ENCODE results near the gene ZNF512B.

The ZNF512B gene

DNA sequence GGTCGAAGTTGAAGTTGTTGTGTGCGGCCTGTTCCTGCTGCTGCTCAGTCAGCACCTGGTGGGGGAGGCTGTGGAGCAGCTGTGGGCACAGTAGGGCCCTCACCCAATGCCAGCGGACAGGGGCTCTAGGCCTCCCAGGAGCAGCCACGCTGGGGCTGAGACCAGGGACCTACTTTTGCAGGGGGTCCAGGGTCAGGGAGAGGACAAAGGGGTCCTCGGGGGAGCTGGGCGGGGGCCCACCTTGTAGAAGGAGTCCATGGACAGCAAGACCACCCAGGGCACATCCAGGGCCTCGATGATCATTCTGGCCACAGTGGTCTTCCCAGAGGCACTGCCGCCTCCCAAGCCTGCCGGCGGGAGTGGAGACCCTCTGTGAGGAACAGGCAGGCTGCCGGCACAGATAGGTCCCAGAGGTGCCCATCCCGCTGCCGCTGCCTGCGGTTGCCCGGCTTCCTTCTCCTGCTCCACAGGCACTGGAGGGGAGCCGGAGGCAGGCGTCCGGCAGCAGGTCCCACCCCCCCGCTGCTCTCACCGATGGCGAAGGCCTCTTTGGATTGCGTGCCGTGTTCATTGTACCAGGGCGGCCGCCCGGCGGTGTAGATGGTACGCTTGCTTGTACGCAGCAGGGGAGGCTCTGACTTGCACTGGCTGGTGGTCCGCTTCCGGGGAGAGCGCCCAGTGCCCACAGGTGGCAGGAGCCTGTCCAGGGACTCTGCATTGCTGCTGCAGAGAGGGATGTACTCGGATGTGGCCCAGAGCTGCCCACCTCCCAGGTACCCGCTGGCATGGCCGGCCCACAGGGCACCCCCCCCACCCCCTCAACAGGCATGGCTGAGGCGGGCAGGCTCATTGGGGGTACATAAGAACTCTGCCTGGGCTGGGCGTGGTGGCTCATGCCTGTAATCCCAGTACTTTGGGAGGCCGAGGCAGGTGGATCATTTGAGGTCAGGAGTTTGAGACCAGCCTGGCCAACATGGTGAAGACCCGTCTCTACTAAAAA is 23.5 kb downstream of the ZNF512B start:
- Histone ChIP-seq H3K27ac (ENCODE audit: low read depth, low read length, poor library complexity, severe bottlenecking) (no peak overlapping the region), H3K4me3 (ENCODE audit: low read depth, low read length, poor library complexity, severe bottlenecking) (no peak overlapping the region), H3K9me2 (ENCODE audit: low read depth, low read length) (no peaks in the 10 kb centered on the region), H3K27me3 (ENCODE audit: insufficient read depth, low read length) (no peaks in the 10 kb centered on the region), H4K20me1 (ENCODE audit: insufficient read depth, low read length) (no peaks in the 10 kb centered on the region), H3K79me2 (ENCODE audit: insufficient read depth, low read length) (no peaks in the 10 kb centered on the region), H2AFZ (ENCODE audit: low read length) (no peak overlapping the region), H3K4me1 (ENCODE audit: insufficient read depth, low read length, severe bottlenecking) (peaks cover 37% of the 10 kb centered on the region), H3K9me3 (ENCODE audit: low read length) (no peaks in the 10 kb centered on the region), H3K4me2 (ENCODE audit: low read length) (no peak overlapping the region), H3F3A (ENCODE audit: insufficient read depth, low read length) (no peaks in the 10 kb centered on the region), H3K36me3 (ENCODE audit: insufficient read depth, low read length) (peaks cover 29% of the 10 kb centered on the region), H3K9ac (ENCODE audit: low read length) (no peak overlapping the region)
- TF ChIP-seq, protein P1, sequence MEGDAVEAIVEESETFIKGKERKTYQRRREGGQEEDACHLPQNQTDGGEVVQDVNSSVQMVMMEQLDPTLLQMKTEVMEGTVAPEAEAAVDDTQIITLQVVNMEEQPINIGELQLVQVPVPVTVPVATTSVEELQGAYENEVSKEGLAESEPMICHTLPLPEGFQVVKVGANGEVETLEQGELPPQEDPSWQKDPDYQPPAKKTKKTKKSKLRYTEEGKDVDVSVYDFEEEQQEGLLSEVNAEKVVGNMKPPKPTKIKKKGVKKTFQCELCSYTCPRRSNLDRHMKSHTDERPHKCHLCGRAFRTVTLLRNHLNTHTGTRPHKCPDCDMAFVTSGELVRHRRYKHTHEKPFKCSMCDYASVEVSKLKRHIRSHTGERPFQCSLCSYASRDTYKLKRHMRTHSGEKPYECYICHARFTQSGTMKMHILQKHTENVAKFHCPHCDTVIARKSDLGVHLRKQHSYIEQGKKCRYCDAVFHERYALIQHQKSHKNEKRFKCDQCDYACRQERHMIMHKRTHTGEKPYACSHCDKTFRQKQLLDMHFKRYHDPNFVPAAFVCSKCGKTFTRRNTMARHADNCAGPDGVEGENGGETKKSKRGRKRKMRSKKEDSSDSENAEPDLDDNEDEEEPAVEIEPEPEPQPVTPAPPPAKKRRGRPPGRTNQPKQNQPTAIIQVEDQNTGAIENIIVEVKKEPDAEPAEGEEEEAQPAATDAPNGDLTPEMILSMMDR (IDR thresholded peaks at IDR 0.05; ENCODE audit: low read length): no peak
- TF ChIP-seq EZH2 (IDR thresholded peaks at IDR 0.05; ENCODE audit: borderline replicate concordance, low read length): no peak

DNA sequence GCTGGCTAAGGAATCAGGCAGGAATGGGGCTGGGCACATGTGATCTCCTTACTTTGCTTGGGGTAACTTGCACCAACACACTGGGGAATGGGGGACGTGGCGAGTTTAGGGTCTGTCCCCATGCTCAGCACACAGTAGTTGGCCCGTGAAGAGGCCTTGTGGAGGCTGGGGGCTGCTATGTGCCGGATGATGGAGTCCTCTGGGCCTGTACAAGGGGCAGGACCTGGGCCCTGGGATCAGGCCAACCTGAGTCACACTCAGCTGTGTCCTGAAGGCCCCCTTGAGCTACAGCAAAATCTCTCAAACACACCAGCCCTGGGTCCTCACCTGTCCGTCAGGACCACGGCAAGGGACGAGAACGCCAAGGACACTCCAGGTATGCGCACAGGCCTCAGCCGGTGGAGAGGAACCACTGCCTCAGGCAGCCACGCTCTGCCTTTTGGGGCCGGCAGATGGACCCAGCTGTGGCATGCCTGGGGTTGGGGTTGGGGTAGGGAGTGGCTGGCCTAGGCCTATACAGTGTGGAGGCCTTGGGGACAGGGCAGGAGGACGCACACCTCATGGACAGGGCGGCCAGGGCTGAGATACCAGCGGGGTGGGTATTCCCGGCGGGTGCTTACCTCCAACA is 24.6 kb downstream of the ZNF512B start:
- Histone ChIP-seq H3K4me2 (ENCODE audit: low read length) (no peak overlapping the region), H3K79me2 (ENCODE audit: insufficient read depth, low read length) (no peaks in the 10 kb centered on the region), H3K27ac (ENCODE audit: low read depth, low read length, poor library complexity, severe bottlenecking) (no peak overlapping the region), H3K27me3 (ENCODE audit: insufficient read depth, low read length) (no peaks in the 10 kb centered on the region), H3K36me3 (ENCODE audit: insufficient read depth, low read length) (peaks cover 36% of the 10 kb centered on the region), H3K9me3 (ENCODE audit: low read length) (no peaks in the 10 kb centered on the region), H3K4me3 (ENCODE audit: low read depth, low read length, poor library complexity, severe bottlenecking) (no peak overlapping the region), H3K9me2 (ENCODE audit: low read depth, low read length) (no peaks in the 10 kb centered on the region), H3K9ac (ENCODE audit: low read length) (no peak overlapping the region), H3K4me1 (ENCODE audit: insufficient read depth, low read length, severe bottlenecking) (peaks cover 31% of the 10 kb centered on the region), H2AFZ (ENCODE audit: low read length) (no peak overlapping the region), H3F3A (ENCODE audit: insufficient read depth, low read length) (no peaks in the 10 kb centered on the region), H4K20me1 (ENCODE audit: insufficient read depth, low read length) (no peaks in the 10 kb centered on the region)
- TF ChIP-seq, protein P1 (IDR thresholded peaks at IDR 0.05; ENCODE audit: low read length): no peak
- no peak for TF ChIP-seq EZH2 (IDR thresholded peaks at IDR 0.05; ENCODE audit: borderline replicate concordance, low read length)

DNA sequence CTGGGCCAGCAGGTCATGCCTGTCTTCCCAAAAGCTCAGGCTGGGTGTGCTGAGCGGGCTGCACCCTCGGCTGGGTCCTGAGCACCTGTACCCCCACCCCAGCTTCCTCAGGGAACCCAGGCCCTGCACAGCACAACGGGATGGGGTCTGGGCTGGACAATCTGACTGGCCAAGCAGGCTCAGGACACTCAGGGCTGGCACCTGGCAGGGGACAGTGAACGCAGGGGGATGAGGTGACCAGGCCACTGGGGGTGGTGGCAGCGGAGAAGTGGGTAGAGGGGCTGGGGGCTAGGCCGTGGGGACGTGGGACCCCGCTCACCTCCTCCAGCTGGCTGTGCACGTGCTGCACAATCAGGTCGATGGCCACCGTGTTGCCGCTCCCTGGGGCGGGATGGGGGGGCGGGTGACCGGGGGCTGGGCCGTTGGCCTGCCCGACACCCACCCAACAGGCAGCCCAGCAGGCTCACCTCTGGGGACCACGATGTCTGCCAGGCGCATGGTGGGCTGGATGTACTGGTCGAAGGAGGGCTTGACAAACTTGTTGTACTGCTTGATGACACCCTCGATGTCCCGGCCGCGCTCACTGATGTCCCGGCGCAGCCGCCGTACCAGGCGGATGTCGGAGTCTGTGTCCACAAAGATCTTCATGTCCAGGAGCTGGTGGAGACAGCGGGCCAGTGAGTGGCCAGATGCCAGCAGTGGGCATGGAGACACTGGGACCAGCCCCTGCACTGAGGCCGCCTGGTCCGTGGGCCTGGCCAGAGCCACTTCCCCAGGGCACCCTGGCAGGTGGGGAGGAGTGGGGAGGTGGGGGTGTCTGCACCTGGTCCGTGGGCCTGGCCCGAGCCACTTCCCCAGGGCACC is 25.4 kb downstream of the ZNF512B start:
- no peak overlapping the region for H3K27ac ChIP-seq (ENCODE audit: low read depth, low read length, poor library complexity, severe bottlenecking)
- H3F3A ChIP-seq (ENCODE audit: insufficient read depth, low read length): no peaks in the 10 kb centered on the region
- peaks cover 40% of the 10 kb centered on the region for H3K36me3 ChIP-seq (ENCODE audit: insufficient read depth, low read length)
- H4K20me1 ChIP-seq (ENCODE audit: insufficient read depth, low read length): no peaks in the 10 kb centered on the region
- H3K4me3 ChIP-seq (ENCODE audit: low read depth, low read length, poor library complexity, severe bottlenecking): no peak overlapping the region
- TF ChIP-seq EZH2 (IDR thresholded peaks at IDR 0.05; ENCODE audit: borderline replicate concordance, low read length): no peak
- TF ChIP-seq, protein P1 (IDR thresholded peaks at IDR 0.05; ENCODE audit: low read length): no peak
- no peaks in the 10 kb centered on the region for H3K79me2 ChIP-seq (ENCODE audit: insufficient read depth, low read length)
- no peak overlapping the region for H2AFZ ChIP-seq (ENCODE audit: low read length)
- no peak overlapping the region for H3K9ac ChIP-seq (ENCODE audit: low read length)
- no peaks in the 10 kb centered on the region for H3K27me3 ChIP-seq (ENCODE audit: insufficient read depth, low read length)
- H3K9me3 ChIP-seq (ENCODE audit: low read length): no peaks in the 10 kb centered on the region
- no peak overlapping the region for H3K4me2 ChIP-seq (ENCODE audit: low read length)
- no peaks in the 10 kb centered on the region for H3K9me2 ChIP-seq (ENCODE audit: low read depth, low read length)
- peaks cover 23% of the 10 kb centered on the region for H3K4me1 ChIP-seq (ENCODE audit: insufficient read depth, low read length, severe bottlenecking)

Data from OCI-LY1 (cell line).